Left ventricle myocardium inferior (tissue), 1 donor: Measurements from ENCODE around the gene ADAM12. TPM values are rescaled to one million over a fixed set of nuclear protein-coding genes. Genes with fewer than 3 reads are reported as not detected.
"Not testable (repeated sequence)": the region's sequence is repeated elsewhere in the genome, so short reads cannot be mapped to it uniquely, and the experiment has no call there.

Experiments
- DNase-seq: peaks from one replicate; pipeline ENCODE4 v3.0.0-alpha.2; 2020
- H3K27ac ChIP-seq: fragments of 200-600 bp; replicated peaks from 2 replicates; pipeline ENCODE4 v1.8.0; 2021
- H3K27me3 ChIP-seq: fragments of 200-600 bp; 2 replicates; pipeline ENCODE4 v1.8.0; 2021; ENCODE audit warnings: low read depth
- H3K36me3 ChIP-seq: fragments of 200-600 bp; 2 replicates; pipeline ENCODE4 v1.8.0; 2021
- H3K4me1 ChIP-seq: fragments of 200-600 bp; 2 replicates; pipeline ENCODE4 v1.8.0; 2021
- H3K4me3 ChIP-seq: fragments of 200-600 bp; 2 replicates; pipeline ENCODE4 v1.8.0; 2021; ENCODE audit warnings: mild to moderate bottlenecking, moderate library complexity
- H3K9me3 ChIP-seq: fragments of 200-600 bp; replicated peaks from 2 replicates; pipeline ENCODE4 v1.8.0; 2021
- CTCF ChIP-seq: fragments of 200-600 bp; IDR thresholded peaks from 2 replicates; pipeline ENCODE4 v1.8.0; 2021; ENCODE audit warnings: antibody characterized with exemption, mild to moderate bottlenecking, borderline replicate concordance
- intact Hi-C: fragments of 100-400 bp; cut with micrococcal nuclease; formaldehyde crosslinking; loops from one replicate; pipeline ENCODE4 v1.11.0; 2022
- total RNA-seq: library from RNA; stranded (reverse); fragmentation: NEBNext Ultra II Directional; extraction: Animal tissue kit (Norgen Biotek cat#: 25700); gene quantifications from one replicate; pipeline ENCODE4 v1.2.1, GENCODE V29; 2021
- donor health status: DM: no; HTN: yes; CAD: no; lungs with severe emphysema.

The ADAM12 gene
- total RNA-seq, 1 donor from 2014 or later = 0.27 TPM

- DNase-seq = no peak
- Histone ChIP-seq H3K27ac (no peak overlapping the region), H3K4me1 (no peaks in the 10 kb centered on the region), H3K36me3 (no peaks in the 10 kb centered on the region), H3K27me3 (peaks cover 30% of the 10 kb centered on the region), H3K4me3 (no peak overlapping the region), H3K9me3 (no peaks in the 10 kb centered on the region)
- no peak for TF ChIP-seq CTCF
- intact Hi-C loops = no loop called here
Measured at GRCh38 chr10:126251778-126252407, 136.4 kb downstream of the ADAM12 start.

GRCh38 chr10:126250527-126251310 is 137.6 kb downstream of the ADAM12 start:
- Histone ChIP-seq H3K9me3 (no peaks in the 10 kb centered on the region), H3K36me3 (no peaks in the 10 kb centered on the region), H3K4me3 (no peak overlapping the region), H3K27ac (peak overlapping the region; percentile 44), H3K27me3 (peaks cover 25% of the 10 kb centered on the region), H3K4me1 (no peaks in the 10 kb centered on the region)
- intact Hi-C loops = no loop called here
- no peak for DNase-seq
- TF ChIP-seq CTCF = no peak

GRCh38 chr10:126250045-126250444 is 138.2 kb downstream of the ADAM12 start:
- Histone ChIP-seq H3K4me3 (no peak overlapping the region), H3K36me3 (no peaks in the 10 kb centered on the region), H3K27ac (peak overlapping the region; percentile 44), H3K9me3 (no peaks in the 10 kb centered on the region), H3K27me3 (peaks cover 18% of the 10 kb centered on the region), H3K4me1 (no peaks in the 10 kb centered on the region)
- TF ChIP-seq CTCF = no peak
- DNase-seq = no peak
- intact Hi-C loops = no loop called here

GRCh38 chr10:126247446-126247975 is 140.8 kb downstream of the ADAM12 start:
- no peaks in the 10 kb centered on the region for H3K9me3 ChIP-seq
- peaks cover 8% of the 10 kb centered on the region for H3K4me1 ChIP-seq
- intact Hi-C loops = no loop called here
- peak overlapping the region; percentile 27 for H3K27ac ChIP-seq
- no peak overlapping the region for H3K4me3 ChIP-seq
- peak; percentile 63 for DNase-seq
- H3K27me3 ChIP-seq = peaks cover 10% of the 10 kb centered on the region
- no peaks in the 10 kb centered on the region for H3K36me3 ChIP-seq
- TF ChIP-seq CTCF = no peak

GRCh38 chr10:126246396-126246795 is 141.9 kb downstream of the ADAM12 start:
- H3K36me3 ChIP-seq, H3K4me3 ChIP-seq, H3K4me1 ChIP-seq, intact Hi-C loops, H3K9me3 ChIP-seq, DNase-seq, H3K27ac ChIP-seq: not testable (repeated sequence)
- peaks cover 13% of the 10 kb centered on the region for H3K27me3 ChIP-seq

GRCh38 chr10:126245501-126245900 is 142.8 kb downstream of the ADAM12 start:
- H3K36me3 ChIP-seq = no peaks in the 10 kb centered on the region
- no peak overlapping the region for H3K27ac ChIP-seq
- H3K4me1 ChIP-seq = peaks cover 10% of the 10 kb centered on the region
- no peak for DNase-seq
- intact Hi-C loops = no loop called here
- peaks cover 13% of the 10 kb centered on the region for H3K27me3 ChIP-seq
- TF ChIP-seq CTCF = no peak
- H3K9me3 ChIP-seq = no peaks in the 10 kb centered on the region
- H3K4me3 ChIP-seq = no peak overlapping the region
